SK-N-SH (cell line): ENCODE measurements around the gene ATG7. TPM values are rescaled to one million over a fixed set of nuclear protein-coding genes. Genes with fewer than 3 reads are reported as not detected.
"Not testable (repeated sequence)": the region's sequence is repeated elsewhere in the genome, so short reads cannot be mapped to it uniquely, and the experiment has no call there.

Source experiments
- CTCF ChIA-PET: fragments of 300-600, 350-600 bp; formaldehyde crosslinking; extraction: SDS; loops from one replicate; lab custom pipeline; 2021; lab: Yijun Ruan, JAX
- POLR2A ChIA-PET: fragments of 350-600 bp; sonication (Branson Sonifier 250); formaldehyde crosslinking; extraction: SDS; loops from one replicate; lab custom pipeline; 2020; ENCODE audit warnings: antibody characterized with exemption, inconsistent platforms; lab: Yijun Ruan, JAX
- DNase-seq: peaks from one replicate; pipeline ENCODE4 v3.0.0; 2012
- H2AFZ ChIP-seq: fragments of 200-600 bp; sonication (generic); 2 replicates; pipeline ENCODE4 v1.8.1; 2016; ENCODE audit warnings: antibody characterized with exemption, mild to moderate bottlenecking, low read depth
- H3F3A ChIP-seq: fragments of 200-600 bp; sonication (generic); replicated peaks from 2 replicates; pipeline ENCODE3; 2016; ENCODE audit warnings: antibody characterized with exemption, mild to moderate bottlenecking; ENCODE audit not compliant: insufficient read depth
- H3K27ac ChIP-seq, 2 experiments: fragments of 200-500 bp in 1 of 2; fragments of 200-600 bp in 1 of 2; sonication (Bioruptor generic) in 1 of 2; sonication (generic), shearing (Covaris generic) in 1 of 2; 2 replicates each; pipeline versions ENCODE4 v1.5.1 to v1.6.1; 2014 to 2016; ENCODE audit warnings: low read depth in 2 of 2, inconsistent platforms in 1 of 2, low read length in 1 of 2, mild to moderate bottlenecking in 1 of 2, mixed read lengths in 1 of 2
- H3K27me3 ChIP-seq: fragments of 200-600 bp; sonication (generic), shearing (Covaris generic); 2 replicates; pipeline ENCODE4 v1.6.1; 2016; ENCODE audit warnings: mixed run types; ENCODE audit not compliant: insufficient read depth
- H3K36me3 ChIP-seq, 2 experiments: fragments of 200-500 bp in 1 of 2; fragments of 200-600 bp in 1 of 2; sonication (Bioruptor generic) in 1 of 2; sonication (generic) in 1 of 2; replicated peaks in 1 of 2; 2 replicates each; pipeline versions ENCODE3 to v1.5.1; 2014 to 2016; ENCODE audit warnings: low read length in 1 of 2, mild to moderate bottlenecking in 1 of 2; ENCODE audit not compliant: insufficient read depth in 2 of 2, control insufficient read depth in 1 of 2
- H3K4me1 ChIP-seq, 2 experiments: fragments of 200-500 bp in 1 of 2; fragments of 200-600 bp in 1 of 2; sonication (Bioruptor generic) in 1 of 2; sonication (generic), shearing (Covaris generic) in 1 of 2; 2 replicates each; pipeline versions ENCODE4 v1.5.1 to v1.6.1; 2014 to 2016; ENCODE audit warnings: low read depth in 1 of 2, low read length in 1 of 2, mixed run types in 1 of 2; ENCODE audit not compliant: insufficient read depth in 2 of 2, control insufficient read depth in 1 of 2
- H3K4me2 ChIP-seq: fragments of 200-600 bp; sonication (generic), shearing (Covaris generic); 2 replicates; pipeline ENCODE4 v1.6.1; 2017; ENCODE audit warnings: mixed run types
- H3K4me3 ChIP-seq, 2 experiments: fragments of 200-500 bp in 1 of 2; fragments of 200-600 bp in 1 of 2; sonication (Bioruptor generic) in 1 of 2; sonication (generic), shearing (Covaris generic) in 1 of 2; 2 replicates each; pipeline versions ENCODE4 v1.5.1 to v1.8.1; 2014 to 2016; ENCODE audit warnings: low read depth in 2 of 2, inconsistent platforms in 1 of 2, low read length in 1 of 2, mild to moderate bottlenecking in 1 of 2, mixed read lengths in 1 of 2, moderate library complexity in 1 of 2
- H3K79me2 ChIP-seq: fragments of 200-600 bp; sonication (generic); 2 replicates; pipeline ENCODE4 v1.8.1; 2017; ENCODE audit warnings: mild to moderate bottlenecking; ENCODE audit not compliant: insufficient read depth
- H3K9ac ChIP-seq: fragments of 200-600 bp; sonication (generic); 2 replicates; pipeline ENCODE4 v1.6.1; 2017; ENCODE audit warnings: mixed run types
- H3K9me2 ChIP-seq: fragments of 200-600 bp; sonication (generic); 2 replicates; pipeline ENCODE4 v1.6.1; 2017; ENCODE audit warnings: mixed run types
- H3K9me3 ChIP-seq: fragments of 200-600 bp; sonication (generic); 2 replicates; pipeline ENCODE4 v1.6.1; 2017; ENCODE audit warnings: mixed run types, mild to moderate bottlenecking, moderate library complexity
- H4K20me1 ChIP-seq: fragments of 200-600 bp; sonication (generic); 2 replicates; pipeline ENCODE4 v1.6.1; 2017; ENCODE audit warnings: mild to moderate bottlenecking, mixed run types; ENCODE audit not compliant: insufficient read depth
- FOSL2 ChIP-seq: IDR thresholded peaks from 2 replicates; pipeline ENCODE4 v1.4.0; 2012; ENCODE audit warnings: low read depth, mild to moderate bottlenecking, moderate library complexity, borderline replicate concordance
- IRF3 ChIP-seq: fragments of 150-350 bp; IDR thresholded peaks from 2 replicates; pipeline ENCODE4 v1.6.1; 2016; ENCODE audit warnings: mild to moderate bottlenecking, low read depth, low read length
- MEF2A ChIP-seq: IDR thresholded peaks from 2 replicates; pipeline ENCODE4 v1.4.0; 2012; ENCODE audit warnings: low read depth, borderline replicate concordance
- MXI1 ChIP-seq: IDR thresholded peaks from 2 replicates; pipeline ENCODE4 v1.6.1; 2012; ENCODE audit warnings: mild to moderate bottlenecking, low read depth, low read length, improper control_type of control experiment
- RAD21 ChIP-seq: IDR thresholded peaks from 2 replicates; pipeline ENCODE4 v1.6.1; 2012; ENCODE audit warnings: mild to moderate bottlenecking, low read length
- RXRA ChIP-seq: IDR thresholded peaks from 2 replicates; pipeline ENCODE4 v1.4.0; 2012; ENCODE audit warnings: low read depth, mild to moderate bottlenecking, borderline replicate concordance
- SIN3A ChIP-seq: IDR thresholded peaks from 2 replicates; pipeline ENCODE4 v1.6.1; 2012; ENCODE audit warnings: low read depth, mild to moderate bottlenecking, low read length, moderate library complexity, borderline replicate concordance
- TCF12 ChIP-seq: IDR thresholded peaks from 2 replicates; pipeline ENCODE4 v1.4.0; 2012
- USF1 ChIP-seq: IDR thresholded peaks from 2 replicates; pipeline ENCODE4 v1.4.0; 2012; ENCODE audit warnings: low read depth, borderline replicate concordance
- ZBTB33 ChIP-seq: IDR thresholded peaks from 2 replicates; pipeline ENCODE4 v1.4.0; 2012; ENCODE audit warnings: low read depth, borderline replicate concordance
- WGBS: methylation state at CpG from one replicate; pipeline ENCODE4 v1.1.6; 2017; ENCODE audit warnings: low lambda C conversion rate; 5-methylcytosine and 5-hydroxymethylcytosine counted together
- polyA plus RNA-seq, 3 experiments: library from polyadenylated mRNA; depleted of rRNA; stranded (reverse); fragments of >200 nt; gene quantifications; 2 replicates each; pipeline ENCODE4 v1.2.3, GENCODE V29; 2012

Gene ATG7
- polyA plus RNA-seq, 1 of the 3 experiments (the other 2 are of a cell fraction) = 29.5 TPM

- TF ChIP-seq ZBTB33 (no peak), RAD21 (no peak), MXI1 (no peak)
Observed at GRCh38 chr3:11339541-11339940, 67.3 kb downstream of the ATG7 start (continued).

GRCh38 chr3:11346416-11346815 is 74.2 kb downstream of the ATG7 start:
- POLR2A ChIA-PET = no interaction called here
- H3K4me1 ChIP-seq = 0 out of 4 replicates have a peak, but pooled peaks cover 0 to 9% of the 10 kb centered on the region in 2 experiments
- CTCF ChIA-PET = interaction anchor here (1.2 kb wide), 1 partner anchor 286 kb away, joined by 3 read pairs; no protein-coding TSS in a partner anchor
- WGBS = 68% methylated on average over 1 of the region's 1 CpG
- H4K20me1 ChIP-seq = no peaks in the 10 kb centered on the region
- H3K27ac ChIP-seq = no peak overlapping the region
- no peaks in the 10 kb centered on the region for H3K79me2 ChIP-seq
- H3K27me3 ChIP-seq = no peaks in the 10 kb centered on the region
- peaks cover 22 to 60% of the 10 kb centered on the region in 2 experiments for H3K36me3 ChIP-seq
- no peak overlapping the region for H3K9ac ChIP-seq
- no peak for TF ChIP-seq TCF12
- TF ChIP-seq FOSL2 = no peak
- no peak for TF ChIP-seq SIN3A
- TF ChIP-seq RXRA = no peak
- TF ChIP-seq MEF2A = no peak
- TF ChIP-seq USF1 = no peak
- TF ChIP-seq IRF3 = no peak
- H3K9me2 ChIP-seq = no peaks in the 10 kb centered on the region
- H2AFZ ChIP-seq = no peak overlapping the region
- H3F3A ChIP-seq = peaks cover 6% of the 10 kb centered on the region
- H3K4me3 ChIP-seq = no peak overlapping the region
- no peak for DNase-seq
- H3K9me3 ChIP-seq = no peaks in the 10 kb centered on the region
- no peak overlapping the region for H3K4me2 ChIP-seq

- POLR2A ChIA-PET, H2AFZ ChIP-seq, H3F3A ChIP-seq, DNase-seq, H3K4me2 ChIP-seq, H3K4me3 ChIP-seq, H3K9me2 ChIP-seq, H3K9ac ChIP-seq, H3K27ac ChIP-seq, H4K20me1 ChIP-seq, H3K79me2 ChIP-seq, H3K27me3 ChIP-seq, H3K4me1 ChIP-seq, H3K9me3 ChIP-seq: not testable (repeated sequence)
- 98% methylated on average over 6 of the region's 6 CpGs for WGBS
- CTCF ChIA-PET = interaction anchor here (2.3 to 3.1 kb wide), 2 partner anchors 14 to 193 kb away, joined by 9 to 16 read pairs; no protein-coding TSS in a partner anchor
- peaks cover 19 to 60% of the 10 kb centered on the region in 2 experiments for H3K36me3 ChIP-seq
Observed at GRCh38 chr3:11348877-11349276, 76.7 kb downstream of the ATG7 start.
